ENCODE data around the gene TBC1D20.

GRCh38 chr20:428658-429200, 33.6 kb downstream of the TBC1D20 start:
- no peak for TF ChIP-seq POLR2A (IDR thresholded peaks at IDR 0.05)
- TF ChIP-seq CTCF (IDR thresholded peaks at IDR 0.05) = no peak

Measured in Peyer's patch (tissue), 4 donors.